K562 (cell line): ENCODE data around the gene XPR1.

ENCODE experiments used
- JUN ChIP-seq, 2 experiments: sonication (generic) in 1 of 2; formaldehyde crosslinking in 1 of 2; IDR thresholded peaks; 2 replicates each; pipeline versions ENCODE4 v1.6.1 to v1.8.0; 2012 to 2022; ENCODE audit warnings: borderline replicate concordance in 2 of 2, mild to moderate bottlenecking in 2 of 2, improper control_type of control experiment in 1 of 2, low read depth in 1 of 2, low read length in 1 of 2, missing genetic modification reagents in 1 of 2
- KLF10 ChIP-seq: fragments of 250-450 bp; sonication (Bioruptor Pico); IDR thresholded peaks from 2 replicates; pipeline ENCODE4 v1.6.1; 2021; ENCODE audit warnings: matching md5 sums
- NR2C1 ChIP-seq, 2 experiments: fragments of 450-650 bp; IDR thresholded peaks; 2 replicates each; pipeline ENCODE4 v1.6.1; 2017; ENCODE audit warnings: mild to moderate bottlenecking in 2 of 2, antibody characterized with exemption in 1 of 2, inconsistent platforms in 1 of 2, missing compliant biosample characterization in 1 of 2, missing genetic modification characterization in 1 of 2
- PHF21A ChIP-seq: fragments of 450-650 bp; IDR thresholded peaks from 2 replicates; pipeline ENCODE4 v1.6.1; 2017; ENCODE audit warnings: low read depth, borderline replicate concordance
- YY1 ChIP-seq, 3 experiments: IDR thresholded peaks; 2 replicates each; pipeline ENCODE4 v1.6.1; 2011; ENCODE audit warnings: low read length in 2 of 3, mild to moderate bottlenecking in 2 of 3, moderate library complexity in 2 of 3, borderline replicate concordance in 1 of 3, control low read depth in 1 of 3, low read depth in 1 of 3; ENCODE audit not compliant: insufficient read depth in 3 of 3, insufficient replicate concordance in 2 of 3, control insufficient read depth in 1 of 3, insufficient read length in 1 of 3; ENCODE audit errors: extremely low read depth in 1 of 3
- TF ChIP-seq, protein P1 (sequence below): sonication (generic); formaldehyde crosslinking; IDR thresholded peaks from 2 replicates; pipeline ENCODE4 v1.5.0; 2020; ENCODE audit warnings: missing genetic modification reagents
- TF ChIP-seq, protein P2 (sequence below): fragments of 250-450 bp; sonication (Bioruptor Pico); IDR thresholded peaks from 2 replicates; pipeline ENCODE4 v1.5.0; 2020; ENCODE audit warnings: mild to moderate bottlenecking, borderline replicate concordance

DNA sequence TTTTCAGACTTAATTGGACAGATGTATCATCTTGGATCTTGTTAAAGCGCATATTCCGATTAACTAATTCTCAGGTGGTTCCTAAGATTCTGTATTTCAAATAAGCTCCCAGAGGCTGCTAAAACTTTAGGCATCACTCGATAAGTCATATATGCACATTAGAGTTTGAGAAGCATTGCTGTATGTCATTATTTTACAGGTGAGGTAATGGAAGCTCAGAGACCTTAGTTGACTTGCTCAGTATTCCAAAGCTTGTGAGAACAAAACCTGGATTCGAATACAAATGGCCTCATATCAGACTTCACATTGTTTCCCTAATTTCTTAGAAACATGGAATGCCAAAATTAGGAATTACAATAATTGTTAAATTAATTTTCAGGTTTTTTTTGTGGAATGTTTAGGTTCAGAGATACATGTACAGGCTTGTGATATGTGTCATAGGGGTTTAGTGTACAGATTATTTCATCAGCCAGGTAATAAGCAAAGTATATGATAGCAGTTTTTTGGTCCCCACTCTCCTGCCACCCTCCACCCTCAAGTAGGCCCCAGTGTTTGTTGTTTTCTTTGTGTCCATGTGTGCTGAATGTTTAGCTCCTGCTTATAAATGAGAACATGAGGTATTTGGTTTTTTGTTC lies 96.8 kb downstream of the XPR1 start:
- TF ChIP-seq NR2C1 (IDR thresholded peaks at IDR 0.05) (no peak), NR2C1 (tag; IDR thresholded peaks at IDR 0.05) (no peak), PHF21A (no peak), YY1 (IDR thresholded peaks at IDR 0.05; ENCODE audit: borderline replicate concordance in 1 of 3, control insufficient read depth in 1 of 3, extremely low read depth in 1 of 3, insufficient read depth in 3 of 3, insufficient read length in 1 of 3, insufficient replicate concordance in 2 of 3, low read depth in 1 of 3, low read length in 2 of 3) (no peak), JUN (IDR thresholded peaks at IDR 0.05; ENCODE audit: borderline replicate concordance, low read depth, low read length) (no peak), JUN (CRISPR knock-in tag; IDR thresholded peaks at IDR 0.05; ENCODE audit: borderline replicate concordance) (no peak), KLF10 (CRISPR knock-in tag) (no peak)
- TF ChIP-seq, protein P1, sequence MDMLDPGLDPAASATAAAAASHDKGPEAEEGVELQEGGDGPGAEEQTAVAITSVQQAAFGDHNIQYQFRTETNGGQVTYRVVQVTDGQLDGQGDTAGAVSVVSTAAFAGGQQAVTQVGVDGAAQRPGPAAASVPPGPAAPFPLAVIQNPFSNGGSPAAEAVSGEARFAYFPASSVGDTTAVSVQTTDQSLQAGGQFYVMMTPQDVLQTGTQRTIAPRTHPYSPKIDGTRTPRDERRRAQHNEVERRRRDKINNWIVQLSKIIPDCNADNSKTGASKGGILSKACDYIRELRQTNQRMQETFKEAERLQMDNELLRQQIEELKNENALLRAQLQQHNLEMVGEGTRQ (CRISPR knock-in tag) = no peak
- TF ChIP-seq, protein P2, sequence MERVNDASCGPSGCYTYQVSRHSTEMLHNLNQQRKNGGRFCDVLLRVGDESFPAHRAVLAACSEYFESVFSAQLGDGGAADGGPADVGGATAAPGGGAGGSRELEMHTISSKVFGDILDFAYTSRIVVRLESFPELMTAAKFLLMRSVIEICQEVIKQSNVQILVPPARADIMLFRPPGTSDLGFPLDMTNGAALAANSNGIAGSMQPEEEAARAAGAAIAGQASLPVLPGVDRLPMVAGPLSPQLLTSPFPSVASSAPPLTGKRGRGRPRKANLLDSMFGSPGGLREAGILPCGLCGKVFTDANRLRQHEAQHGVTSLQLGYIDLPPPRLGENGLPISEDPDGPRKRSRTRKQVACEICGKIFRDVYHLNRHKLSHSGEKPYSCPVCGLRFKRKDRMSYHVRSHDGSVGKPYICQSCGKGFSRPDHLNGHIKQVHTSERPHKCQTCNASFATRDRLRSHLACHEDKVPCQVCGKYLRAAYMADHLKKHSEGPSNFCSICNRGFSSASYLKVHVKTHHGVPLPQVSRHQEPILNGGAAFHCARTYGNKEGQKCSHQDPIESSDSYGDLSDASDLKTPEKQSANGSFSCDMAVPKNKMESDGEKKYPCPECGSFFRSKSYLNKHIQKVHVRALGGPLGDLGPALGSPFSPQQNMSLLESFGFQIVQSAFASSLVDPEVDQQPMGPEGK (CRISPR knock-in tag) = no peak
